Stimulated activated CD4-positive, alpha-beta T cell treated with anti-CD3 and anti-CD28 coated beads, Interleukin-12 subunit alpha, Interleukin-12 subunit beta, amount 100 ng/mL, for 4 hours (primary cell): ENCODE data around the gene OSBPL2.

Experiments
- DNase-seq: peaks from one replicate; pipeline ENCODE4 v3.0.0-alpha.2; 2020

OSBPL2 gene

DNA sequence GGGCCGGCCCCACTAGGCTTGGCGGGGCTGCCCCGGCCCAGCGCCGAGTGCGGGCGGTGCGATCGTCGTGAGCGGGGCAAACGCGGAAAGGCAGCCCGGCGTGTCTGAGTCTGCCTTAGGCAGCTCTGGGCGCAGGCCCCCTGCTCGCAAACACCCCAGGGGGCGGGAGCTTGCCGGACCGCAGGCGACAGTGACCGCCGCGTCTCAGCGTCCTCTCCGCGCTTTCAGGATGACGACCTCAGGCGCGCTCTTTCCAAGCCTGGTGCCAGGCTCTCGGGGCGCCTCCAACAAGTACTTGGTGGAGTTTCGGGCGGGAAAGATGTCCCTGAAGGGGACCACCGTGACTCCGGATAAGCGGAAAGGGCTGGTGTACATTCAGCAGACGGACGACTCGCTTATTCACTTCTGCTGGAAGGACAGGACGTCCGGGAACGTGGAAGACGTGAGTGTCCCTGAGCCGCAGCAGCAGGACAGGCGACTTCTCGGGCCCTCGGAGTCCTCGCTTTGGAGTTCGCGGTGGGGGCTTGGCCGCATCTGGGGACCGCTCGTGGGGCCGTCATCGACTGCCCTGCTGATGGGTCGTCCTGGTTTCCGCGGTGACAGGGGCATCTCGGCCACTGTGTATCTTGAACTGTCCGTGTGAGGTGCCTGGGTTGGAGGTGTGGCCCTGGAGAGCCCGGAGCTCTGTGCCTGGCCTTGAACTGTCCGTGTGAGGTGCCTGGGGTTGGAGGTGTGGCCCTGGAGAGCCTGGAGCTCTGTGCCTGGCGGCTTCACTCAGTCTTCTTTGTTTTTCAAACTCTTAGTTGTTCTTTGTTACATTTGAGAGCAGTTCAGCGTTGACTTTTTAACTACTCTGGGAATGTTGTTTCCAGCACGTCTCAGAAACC is 65.3 kb downstream of the OSBPL2 start:
- no peak for DNase-seq

DNA sequence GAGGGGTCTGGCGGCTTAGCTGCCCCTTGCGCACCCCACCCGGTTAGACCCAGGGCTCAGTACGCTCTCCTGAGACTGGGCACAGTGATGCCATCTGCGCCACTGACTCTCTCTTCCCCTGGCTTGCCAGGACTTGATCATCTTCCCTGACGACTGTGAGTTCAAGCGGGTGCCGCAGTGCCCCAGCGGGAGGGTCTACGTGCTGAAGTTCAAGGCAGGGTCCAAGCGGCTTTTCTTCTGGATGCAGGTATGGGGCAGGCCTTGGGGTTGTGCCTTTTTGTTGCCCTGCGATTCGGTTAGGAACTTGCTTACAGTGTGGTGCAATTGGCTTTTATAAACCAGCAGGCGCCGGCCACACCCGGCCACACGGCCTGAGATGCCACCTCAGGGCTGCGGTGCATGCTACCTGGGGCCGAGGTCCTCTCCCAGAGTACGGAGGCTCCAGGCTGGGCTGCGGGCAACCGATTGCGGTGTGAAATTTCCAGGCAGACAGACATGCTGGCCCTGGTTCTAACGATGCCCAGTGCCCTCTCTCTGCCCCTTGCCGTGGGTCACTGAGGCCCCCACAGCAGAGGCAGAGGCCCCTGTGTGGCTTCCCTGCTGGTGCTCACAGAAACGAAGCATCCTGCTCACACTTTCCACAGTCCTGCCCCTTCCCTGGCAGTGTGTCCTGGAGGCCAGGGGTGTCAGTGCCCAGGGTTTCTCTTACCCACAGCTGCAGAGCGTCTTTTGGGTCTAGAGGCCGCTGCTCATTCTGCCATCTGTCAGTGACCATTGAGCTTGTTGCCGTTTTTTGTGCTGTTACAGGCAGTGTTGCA is 66.2 kb downstream of the OSBPL2 start:
- DNase-seq: no peak

DNA sequence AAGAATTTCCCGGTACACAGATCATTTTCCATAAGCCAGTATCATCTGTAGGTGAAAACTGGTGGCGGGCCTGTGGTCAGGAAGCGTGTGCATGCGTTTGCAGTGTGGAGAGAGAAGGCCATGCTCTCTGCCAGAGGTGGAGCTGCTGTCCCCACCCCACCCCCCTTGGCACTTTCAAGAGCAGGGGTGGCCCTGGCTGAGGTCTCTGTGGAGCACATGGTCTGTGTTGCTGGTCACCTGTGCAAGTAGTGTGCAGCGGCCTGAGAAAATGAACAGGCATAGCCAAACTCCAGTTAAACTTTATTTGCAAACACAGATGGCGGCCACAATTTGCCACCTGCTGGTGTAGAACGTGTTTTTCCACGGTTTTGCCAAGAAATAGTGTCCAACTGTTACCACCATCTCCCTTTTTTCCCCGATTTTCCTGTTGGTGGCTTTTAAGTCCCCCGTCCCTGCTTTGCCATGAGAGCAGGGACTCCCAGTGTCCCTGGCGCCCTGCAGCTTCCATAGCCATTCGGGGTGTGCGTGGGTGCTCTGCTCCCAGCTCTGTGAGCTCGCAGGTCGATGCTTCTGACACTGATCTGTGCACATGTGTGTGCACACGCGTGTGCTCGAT is 66.9 kb downstream of the OSBPL2 start:
- DNase-seq: no peak

DNA sequence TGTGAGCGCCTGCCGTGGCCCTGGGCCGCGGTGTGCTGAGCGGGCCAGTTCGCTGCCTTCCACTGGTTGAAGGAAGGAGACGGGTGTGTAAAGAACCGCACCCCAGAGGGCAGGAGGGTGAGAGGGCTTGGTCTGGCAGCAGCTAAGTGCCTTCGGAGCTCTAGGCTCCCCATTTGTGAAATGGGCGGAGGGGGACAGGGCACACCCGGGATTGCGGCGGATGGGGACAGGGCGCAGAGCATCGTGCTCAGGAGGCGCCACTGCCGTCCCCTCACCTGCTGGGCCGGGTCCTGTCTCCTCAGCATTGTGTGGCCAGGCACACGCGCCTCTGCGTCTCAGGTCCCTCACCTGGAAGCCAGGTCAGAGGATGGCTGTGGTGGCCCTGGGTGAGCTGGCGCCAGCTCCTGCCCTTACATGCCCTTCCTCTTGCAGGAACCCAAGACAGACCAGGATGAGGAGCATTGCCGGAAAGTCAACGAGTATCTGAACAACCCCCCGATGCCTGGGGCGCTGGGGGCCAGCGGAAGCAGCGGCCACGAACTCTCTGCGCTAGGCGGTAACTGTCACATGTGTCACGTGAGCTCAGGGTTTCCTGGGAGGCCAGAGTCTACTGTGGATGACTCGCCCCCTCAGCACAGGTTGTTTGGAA is 67.6 kb downstream of the OSBPL2 start:
- DNase-seq: no peak

DNA sequence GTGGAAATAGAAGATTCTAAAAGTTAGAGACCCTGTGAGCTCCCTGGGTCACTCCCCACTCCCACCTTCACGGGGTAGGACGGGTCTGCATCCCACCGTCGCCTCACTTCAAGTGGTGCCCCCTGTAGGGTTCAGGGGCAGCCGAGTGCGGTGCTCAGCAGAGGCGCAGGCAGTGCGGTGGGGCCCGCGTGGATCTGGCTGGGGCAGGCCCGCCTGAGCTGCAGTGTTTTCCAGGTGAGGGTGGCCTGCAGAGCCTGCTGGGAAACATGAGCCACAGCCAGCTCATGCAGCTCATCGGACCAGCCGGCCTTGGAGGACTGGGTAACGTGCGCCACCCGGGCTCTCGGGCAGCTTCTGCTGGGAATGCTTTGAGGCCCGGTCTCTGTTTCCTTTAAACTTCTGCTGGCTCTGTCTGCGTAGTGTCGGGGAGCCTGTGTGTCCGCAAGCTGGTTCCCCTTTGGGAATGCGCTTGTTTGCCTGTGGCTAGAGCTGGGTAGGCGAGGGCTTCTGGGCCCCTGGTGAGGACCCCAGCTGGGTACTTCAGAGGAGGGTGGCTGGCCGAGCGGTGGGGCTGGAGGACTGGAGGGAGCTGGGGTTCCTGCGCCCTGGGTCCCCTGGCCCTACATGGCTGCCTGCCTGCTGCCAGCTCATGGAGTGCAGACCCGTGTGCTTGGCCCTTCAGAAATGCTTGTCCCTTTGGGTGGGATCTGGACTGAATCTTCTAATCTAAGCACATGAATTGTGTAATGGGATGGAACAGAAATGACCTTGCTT is 68.3 kb downstream of the OSBPL2 start:
- no peak for DNase-seq

DNA sequence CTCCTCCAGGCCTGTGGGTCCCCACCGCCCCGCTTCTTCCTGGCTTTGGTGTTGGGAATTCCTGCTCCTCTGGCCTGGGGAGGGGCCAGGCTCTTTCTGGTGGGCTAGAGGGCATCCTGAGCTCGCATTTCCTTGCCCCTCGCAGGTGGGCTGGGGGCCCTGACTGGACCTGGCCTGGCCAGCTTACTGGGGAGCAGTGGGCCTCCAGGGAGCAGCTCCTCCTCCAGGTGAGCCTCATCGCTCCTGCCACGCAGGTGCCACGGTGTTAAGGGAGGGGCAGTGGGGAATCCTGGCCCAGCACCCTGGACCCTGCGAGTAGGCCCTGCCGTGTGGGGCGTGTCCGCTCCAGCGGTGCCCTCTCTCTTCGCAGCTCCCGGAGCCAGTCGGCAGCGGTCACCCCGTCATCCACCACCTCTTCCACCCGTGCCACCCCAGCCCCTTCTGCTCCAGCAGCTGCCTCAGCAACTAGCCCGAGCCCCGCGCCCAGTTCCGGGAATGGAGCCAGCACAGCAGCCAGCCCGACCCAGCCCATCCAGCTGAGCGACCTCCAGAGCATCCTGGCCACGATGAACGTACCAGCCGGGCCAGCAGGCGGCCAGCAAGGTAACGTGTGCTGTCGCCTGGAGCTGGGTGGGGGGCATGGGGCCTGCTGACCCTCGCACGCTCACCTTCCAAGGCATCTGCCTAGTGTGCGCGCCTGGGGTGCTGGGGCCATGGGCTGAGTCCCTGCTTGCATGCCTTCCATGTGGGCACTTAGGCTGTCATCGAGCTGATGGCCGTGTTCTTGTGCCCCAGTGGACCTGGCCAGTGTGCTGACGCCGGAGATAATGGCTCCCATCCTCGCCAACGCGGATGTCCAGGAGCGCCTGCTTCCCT is 69.1 kb downstream of the OSBPL2 start:
- DNase-seq: no peak

DNA sequence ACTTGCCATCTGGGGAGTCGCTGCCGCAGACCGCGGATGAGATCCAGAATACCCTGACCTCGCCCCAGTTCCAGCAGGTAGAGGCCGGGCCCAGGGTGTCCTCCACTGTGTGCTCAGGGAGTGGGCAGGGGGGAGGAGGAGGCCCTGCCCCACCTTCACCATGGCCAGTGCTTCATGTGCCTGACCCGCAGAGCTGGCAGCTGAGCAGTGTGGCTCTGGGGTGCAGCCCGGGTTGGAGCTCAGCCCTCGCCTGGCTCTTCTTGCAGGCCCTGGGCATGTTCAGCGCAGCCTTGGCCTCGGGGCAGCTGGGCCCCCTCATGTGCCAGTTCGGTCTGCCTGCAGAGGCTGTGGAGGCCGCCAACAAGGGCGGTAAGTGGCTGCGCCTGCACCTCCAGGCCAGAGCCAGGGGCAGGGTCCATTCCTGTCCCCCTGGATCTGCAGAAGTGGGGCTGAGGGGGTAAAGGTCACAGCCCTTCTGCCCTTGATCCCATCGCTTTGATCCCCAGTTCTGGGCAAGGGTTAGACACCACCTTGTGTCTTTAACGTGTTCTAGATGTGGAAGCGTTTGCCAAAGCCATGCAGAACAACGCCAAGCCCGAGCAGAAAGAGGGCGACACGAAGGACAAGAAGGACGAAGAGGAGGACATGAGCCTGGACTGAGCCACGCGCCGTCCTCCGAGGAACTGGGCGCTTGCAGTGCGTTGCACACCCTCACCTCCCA is 69.9 kb downstream of the OSBPL2 start:
- no peak for DNase-seq

DNA sequence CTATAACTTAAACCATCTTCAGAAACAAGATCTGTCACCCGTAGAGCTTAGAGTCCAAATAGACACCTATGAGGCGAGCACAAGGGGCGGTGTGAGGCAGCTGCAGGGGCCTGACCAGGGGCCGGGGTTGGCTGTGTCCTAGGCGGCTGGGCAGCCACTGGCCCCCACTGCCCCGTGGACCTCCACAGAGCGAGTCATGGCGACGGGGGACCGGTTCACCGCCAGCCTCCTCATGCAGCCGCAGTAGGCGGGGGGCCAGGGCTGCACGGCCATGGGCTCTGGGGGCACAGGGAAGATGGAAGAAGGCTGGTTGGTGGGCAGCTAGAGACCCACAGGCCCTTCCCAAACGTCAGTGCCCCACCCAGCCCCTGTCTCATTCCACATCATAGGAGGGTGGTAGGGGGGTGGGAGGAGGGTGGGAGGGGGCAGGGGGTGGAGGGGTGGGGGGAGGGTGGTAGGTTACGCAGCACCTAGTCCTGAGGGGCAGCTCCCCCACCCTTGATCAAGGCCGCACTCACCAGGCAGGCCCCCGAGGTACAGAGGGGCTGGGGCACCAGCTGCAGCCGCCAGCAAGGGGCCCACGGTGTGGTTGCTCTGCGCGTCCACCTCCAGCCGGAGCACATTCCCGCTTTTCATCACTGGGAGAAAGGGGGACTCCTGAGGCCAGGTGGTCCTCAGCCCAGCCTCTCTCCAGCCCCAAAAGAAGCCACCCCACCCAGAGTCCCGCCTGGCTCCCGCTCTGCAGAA is 71.0 kb downstream of the OSBPL2 start:
- no peak for DNase-seq

DNA sequence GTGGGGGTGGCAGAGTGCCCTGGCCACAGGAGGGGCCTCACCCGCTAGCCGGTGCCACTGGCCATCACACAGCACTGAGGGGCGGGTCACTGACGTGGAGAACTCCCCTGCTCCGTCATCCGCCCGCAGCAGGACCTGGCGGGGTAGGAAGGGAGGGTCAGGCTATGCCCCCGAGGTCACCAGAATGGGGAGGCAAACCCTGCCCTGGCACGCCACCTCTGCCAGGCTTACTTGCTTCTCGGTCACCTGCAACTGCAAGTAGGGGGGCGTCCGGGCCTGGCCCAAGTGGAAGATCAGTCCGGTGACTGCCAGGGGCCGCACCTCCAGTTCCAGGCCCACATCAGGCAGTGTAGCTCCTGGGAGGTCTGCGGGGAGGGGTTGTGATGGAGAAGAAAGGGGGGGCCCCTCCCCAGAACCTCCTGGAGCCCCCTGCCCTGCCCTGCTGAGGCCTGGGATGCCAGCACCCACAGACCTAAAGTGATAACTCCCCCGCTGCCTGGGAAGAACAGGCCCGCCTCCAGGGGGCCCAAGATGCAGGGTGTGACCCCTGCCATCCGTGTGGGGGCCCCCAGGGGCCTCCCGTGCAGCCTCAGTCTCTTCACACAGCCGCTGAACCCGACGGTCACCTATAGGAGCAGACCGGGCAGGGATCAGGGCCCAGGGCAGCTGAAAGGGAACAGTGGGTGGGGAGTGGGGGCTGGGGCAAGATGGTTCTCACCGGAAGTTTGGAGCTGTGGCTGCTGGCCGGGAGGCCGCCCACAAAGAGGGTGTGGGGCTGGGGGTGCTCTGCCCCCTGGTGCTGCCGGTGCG is 71.8 kb downstream of the OSBPL2 start:
- DNase-seq: no peak

DNA sequence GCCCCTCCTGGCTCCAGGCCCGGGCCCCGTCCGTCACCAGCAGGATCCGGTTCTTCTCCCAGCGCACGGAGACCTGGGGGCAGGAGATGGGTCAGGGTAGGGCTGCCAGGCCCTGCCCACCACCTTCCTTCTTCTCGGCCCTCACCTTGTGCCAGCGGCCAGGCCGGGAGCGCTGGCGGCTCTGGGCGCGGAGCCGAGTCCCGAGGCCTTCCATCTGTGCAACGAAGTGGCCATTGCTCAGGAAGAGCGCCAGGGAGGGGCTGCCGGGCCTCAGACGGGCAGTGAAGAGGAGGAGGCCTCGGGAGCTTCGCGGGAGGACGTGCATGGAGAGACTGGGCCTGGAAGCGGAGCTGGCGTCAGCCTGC is 72.4 kb downstream of the OSBPL2 start:
- no peak for DNase-seq

DNA sequence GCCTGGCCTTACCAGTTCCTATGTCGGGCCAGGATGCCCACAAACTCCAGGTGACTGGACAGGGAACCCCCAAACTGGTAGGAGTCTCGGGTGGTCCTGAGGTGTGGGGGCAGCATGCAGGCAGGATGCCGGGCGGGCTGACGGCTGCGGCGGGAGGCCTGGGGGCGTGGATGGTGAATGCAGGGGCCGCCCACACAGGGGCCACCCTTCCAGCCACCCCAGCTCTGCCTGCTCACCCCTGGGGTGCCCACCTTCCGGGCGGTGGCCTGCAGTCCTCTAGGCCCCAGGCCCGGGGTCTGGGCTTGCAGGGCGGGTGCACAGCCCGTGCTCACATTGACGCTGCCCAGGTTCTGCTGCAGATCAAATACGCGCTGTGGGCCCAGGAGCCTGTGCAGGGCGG is 72.8 kb downstream of the OSBPL2 start:
- DNase-seq: no peak

DNA sequence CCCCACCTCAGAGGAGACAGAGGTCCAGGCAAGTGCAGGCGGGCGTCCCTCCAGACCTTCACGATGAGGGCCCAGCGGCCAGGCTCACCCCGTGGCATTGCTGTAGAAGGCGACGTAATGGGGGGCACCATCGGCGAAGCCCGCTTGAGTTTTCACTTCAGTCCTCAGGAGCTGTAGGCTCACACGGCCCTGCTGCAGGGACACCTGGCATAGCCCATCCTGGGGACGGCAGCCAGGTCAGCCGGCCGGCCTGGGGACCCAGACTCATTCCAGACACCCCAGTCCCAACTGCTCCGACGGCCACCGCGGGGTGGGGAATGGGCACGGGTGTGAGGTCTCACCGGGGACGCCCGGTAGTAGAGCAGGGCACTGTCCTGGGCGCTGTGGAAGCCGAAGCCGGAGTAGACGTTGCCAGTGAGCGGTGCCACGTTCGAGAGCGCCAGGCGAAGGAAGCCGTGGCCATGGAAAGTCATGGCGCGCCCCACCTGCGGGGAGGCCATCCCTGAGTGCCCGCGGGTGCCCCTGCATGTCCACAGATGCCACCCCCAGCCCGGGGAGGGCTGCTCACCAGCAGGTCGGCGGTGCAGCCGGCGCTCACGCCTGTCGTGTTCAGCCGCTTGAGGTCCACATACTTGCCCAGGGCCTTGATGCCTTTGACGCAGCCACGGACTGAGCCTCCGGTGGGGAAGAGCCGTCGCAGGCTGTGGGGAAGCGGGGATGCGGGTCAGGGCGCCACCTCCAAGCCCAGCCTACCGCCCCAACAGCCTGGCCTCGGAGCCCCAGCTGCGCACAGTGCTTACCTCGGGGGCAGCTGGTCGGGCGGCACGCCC is 73.7 kb downstream of the OSBPL2 start:
- no peak for DNase-seq

DNA sequence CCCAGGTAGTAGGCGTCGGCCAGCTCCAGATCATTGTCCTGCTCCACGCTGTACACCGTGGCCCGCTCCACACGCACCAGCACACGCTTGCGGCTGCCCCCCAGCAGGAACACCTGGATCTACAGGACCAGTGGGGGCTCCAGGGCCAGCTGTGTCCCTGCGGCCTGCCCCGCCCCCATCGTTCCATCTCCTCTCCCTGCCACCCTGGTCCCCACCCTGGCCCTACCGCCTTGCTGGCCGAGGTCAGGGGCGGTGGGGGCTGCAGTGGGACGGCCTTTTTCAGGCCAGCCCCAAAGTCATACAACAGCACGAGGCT is 74.3 kb downstream of the OSBPL2 start:
- no peak for DNase-seq

DNA sequence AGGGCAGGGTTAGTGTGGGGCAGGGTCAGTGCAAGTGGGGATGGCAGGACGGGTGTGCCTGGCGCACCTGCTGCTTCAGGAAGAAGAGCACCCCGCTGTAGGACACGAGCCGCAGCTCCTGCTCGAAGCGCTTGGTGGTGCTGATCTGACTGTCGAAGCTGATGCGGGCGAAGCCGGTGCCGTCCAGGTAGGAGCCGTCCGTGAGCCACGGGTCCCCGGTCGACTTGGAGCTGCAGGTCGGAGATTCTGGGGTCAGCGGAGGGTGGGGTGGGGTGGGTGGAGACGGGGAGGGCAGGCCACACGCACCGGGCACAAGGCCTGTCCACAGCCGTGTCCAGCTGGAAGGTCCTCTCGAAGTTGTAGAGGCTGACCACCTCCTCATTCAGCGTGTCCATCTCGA is 74.7 kb downstream of the OSBPL2 start:
- no peak for DNase-seq

DNA sequence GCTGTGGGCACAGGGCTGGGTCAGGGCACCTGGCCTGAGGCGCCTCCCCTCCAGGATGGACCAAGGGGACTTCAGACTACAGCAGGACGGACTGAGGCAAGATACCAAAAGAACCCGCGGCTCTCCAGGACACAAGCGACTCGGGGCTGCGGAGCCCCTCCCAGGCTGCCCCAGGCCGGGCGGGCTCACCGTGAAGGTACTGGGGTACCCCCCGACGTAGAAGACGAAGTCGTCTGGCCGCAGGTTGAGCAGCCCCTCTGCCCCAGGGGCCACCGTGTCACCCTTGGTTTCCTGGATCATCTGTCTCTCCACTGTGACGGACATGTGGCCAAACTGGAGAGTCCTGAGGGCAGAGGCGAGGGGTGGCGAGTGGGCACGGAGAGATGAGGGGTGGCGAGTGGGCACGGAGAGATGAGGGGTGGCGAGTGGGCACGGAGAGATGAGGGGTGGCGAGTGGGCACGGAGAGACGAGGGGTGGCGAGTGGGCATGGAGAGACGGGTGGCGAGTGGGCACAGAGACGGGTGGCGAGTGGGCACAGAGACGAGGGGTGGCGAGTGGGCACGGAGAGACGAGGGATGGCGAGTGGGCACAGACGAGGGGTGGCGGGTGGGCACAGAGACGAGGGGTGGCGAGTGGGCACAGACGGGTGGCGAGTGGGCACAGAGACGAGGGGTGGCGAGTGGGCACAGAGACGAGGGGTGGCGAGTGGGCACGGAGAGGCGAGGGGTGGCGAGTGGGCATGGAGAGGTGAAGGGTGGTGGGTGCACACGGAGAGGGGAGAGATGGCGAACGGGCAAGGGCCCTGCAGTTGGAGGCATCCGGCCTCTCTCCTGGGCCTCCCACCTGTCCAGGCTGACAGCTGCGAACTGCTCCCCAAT is 75.4 kb downstream of the OSBPL2 start:
- no peak for DNase-seq

DNA sequence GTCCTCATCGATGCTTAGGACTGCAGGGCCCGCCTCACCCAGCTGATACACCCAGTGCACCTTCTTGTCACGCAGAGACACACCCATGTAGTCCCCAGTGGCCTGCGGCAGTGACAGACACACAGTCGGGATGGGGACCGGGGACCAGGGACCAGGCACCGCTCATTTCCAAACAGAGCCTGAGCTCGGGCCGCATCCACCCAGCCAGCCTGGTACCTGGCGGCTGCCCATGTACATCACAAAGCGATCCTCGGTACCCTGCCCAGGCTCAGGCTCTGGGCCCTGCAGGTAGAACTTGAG is 76.0 kb downstream of the OSBPL2 start:
- DNase-seq: no peak

DNA sequence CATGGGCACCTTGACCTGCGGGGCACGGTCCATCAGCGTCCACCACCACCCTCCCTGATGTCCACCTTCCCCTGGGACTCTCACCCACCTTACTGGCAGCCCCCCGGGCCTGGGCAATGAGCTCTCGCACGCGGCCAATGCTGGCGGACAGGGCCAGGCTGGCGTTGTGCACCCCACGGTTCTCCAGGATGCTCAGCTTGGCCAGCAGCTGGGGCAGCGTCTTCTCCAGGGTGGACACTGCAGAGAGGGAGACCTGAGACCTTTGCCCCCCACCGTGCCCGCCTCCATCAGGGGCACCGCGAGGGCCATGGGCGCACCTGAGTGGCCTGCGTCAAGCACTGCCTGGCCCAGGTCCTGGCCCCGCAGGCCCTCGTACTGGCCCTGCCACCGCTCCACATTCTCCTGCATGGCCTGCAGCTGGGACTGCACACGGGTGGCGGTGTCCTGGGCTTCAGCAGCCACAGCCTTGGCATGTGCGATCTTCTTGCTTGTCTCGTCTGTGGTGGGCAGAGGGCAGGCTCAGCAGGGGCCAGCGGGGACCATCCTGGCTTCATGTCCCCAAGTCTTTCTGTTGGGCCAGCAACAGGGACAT is 76.5 kb downstream of the OSBPL2 start:
- DNase-seq: no peak
